Liver (tissue), 3 donors: ENCODE results near the gene S100Z.

Source experiments
- ATF3 ChIP-seq: IDR thresholded peaks from 2 replicates; pipeline ENCODE4 v1.6.1; 2016; ENCODE audit warnings: antibody characterized with exemption
- CTCF ChIP-seq: fragments of 150-350 bp; IDR thresholded peaks from 2 replicates; pipeline ENCODE4 v1.5.1; 2017; ENCODE audit warnings: improper control_type of control experiment, low read depth, low read length; ENCODE audit not compliant: missing input control
- EGR1 ChIP-seq, 2 donors: IDR thresholded peaks; 2 replicates each; pipeline ENCODE4 v1.6.1; 2016 to 2018; ENCODE audit warnings: antibody characterized with exemption in 2 of 2, low read depth in 2 of 2
- GABPA ChIP-seq, 2 donors: IDR thresholded peaks in 1 of 2; conservative IDR thresholded peaks in 1 of 2; 2 replicates each; pipeline ENCODE4 v1.6.1; 2016; ENCODE audit warnings: antibody characterized with exemption in 2 of 2, mild to moderate bottlenecking in 1 of 2, moderate library complexity in 1 of 2
- MAX ChIP-seq: IDR thresholded peaks from 2 replicates; pipeline ENCODE4 v1.6.1; 2016; ENCODE audit warnings: antibody characterized with exemption
- RAD21 ChIP-seq, 2 donors: IDR thresholded peaks; 2 replicates each; pipeline ENCODE4 v1.6.1; 2016; ENCODE audit warnings: antibody characterized with exemption in 2 of 2, mild to moderate bottlenecking in 2 of 2
- REST ChIP-seq: IDR thresholded peaks from 2 replicates; pipeline ENCODE4 v1.6.1; 2016; ENCODE audit warnings: antibody characterized with exemption, mild to moderate bottlenecking
- SP1 ChIP-seq: IDR thresholded peaks from 2 replicates; pipeline ENCODE4 v1.6.1; 2018; ENCODE audit warnings: antibody characterized with exemption, mild to moderate bottlenecking
- TAF1 ChIP-seq: conservative IDR thresholded peaks from 2 replicates; pipeline ENCODE4 v1.6.1; 2016; ENCODE audit warnings: antibody characterized with exemption, mild to moderate bottlenecking
- YY1 ChIP-seq: IDR thresholded peaks from 2 replicates; pipeline ENCODE4 v1.6.1; 2016; ENCODE audit warnings: antibody characterized with exemption, mild to moderate bottlenecking
- ZBTB33 ChIP-seq: IDR thresholded peaks from 2 replicates; pipeline ENCODE4 v1.6.1; 2016; ENCODE audit warnings: antibody characterized with exemption
- donor health status: healthy.
- donor health status: healthy.

- TF ChIP-seq REST: no peak
- no peak for TF ChIP-seq CTCF
- TF ChIP-seq RAD21 (IDR thresholded peaks at IDR 0.05): no peak
- no peak for TF ChIP-seq ATF3
- no peak for TF ChIP-seq YY1
- no peak for TF ChIP-seq SP1
- TF ChIP-seq GABPA (IDR thresholded peaks at IDR 0.05 in 1 of 2, conservative IDR thresholded peaks at IDR 0.05 in 1 of 2): no peak
- no peak for TF ChIP-seq ZBTB33
- no peak for TF ChIP-seq MAX
- TF ChIP-seq TAF1: no peak
- TF ChIP-seq EGR1 (IDR thresholded peaks at IDR 0.05; ENCODE audit: low read depth in 2 of 2): no peak
Measured at GRCh38 chr5:76953551-76954382, 104.0 kb downstream of the S100Z start.
